Sigmoid colon (tissue), 4 donors: ENCODE results near the gene ARL14.

Source experiments
- CTCF ChIP-seq, 4 experiments: fragments of 450-650 bp in 3 of 4; fragments of 200-600 bp in 1 of 4; IDR thresholded peaks; one replicate each; pipeline ENCODE4 v1.5.1; 2016 to 2019; ENCODE audit warnings: antibody characterized with exemption in 4 of 4, mild to moderate bottlenecking in 3 of 4, moderate library complexity in 2 of 4
- EP300 ChIP-seq, 4 donors: sonication (generic); formaldehyde crosslinking; IDR thresholded peaks; one replicate each; pipeline ENCODE4 v1.6.1; 2017; ENCODE audit warnings: antibody characterized with exemption in 4 of 4
- POLR2A ChIP-seq, 2 donors: fragments of 450-650 bp; IDR thresholded peaks; one replicate each; pipeline ENCODE4 v1.6.1; 2016; ENCODE audit warnings: antibody characterized with exemption in 2 of 2, mild to moderate bottlenecking in 2 of 2, moderate library complexity in 2 of 2
- POLR2AphosphoS5 ChIP-seq, 4 donors: sonication (generic); formaldehyde crosslinking; IDR thresholded peaks; one replicate each; pipeline ENCODE4 v1.6.1; 2017; ENCODE audit warnings: antibody characterized with exemption in 4 of 4

- no peak for TF ChIP-seq POLR2AphosphoS5 (IDR thresholded peaks at IDR 0.05)
- no peak for TF ChIP-seq CTCF (IDR thresholded peaks at IDR 0.05)
- TF ChIP-seq POLR2A (IDR thresholded peaks at IDR 0.05) = no peak
- TF ChIP-seq EP300 (IDR thresholded peaks at IDR 0.05) = no peak
These were observed 3.8 kb upstream of the ARL14 start for GRCh38 chr3:160673188-160673587.
